H9 (cell line): ENCODE data around the gene STK11IP. TPM values are rescaled to one million over a fixed set of nuclear protein-coding genes. Genes with fewer than 3 reads are reported as not detected.

Experiments
- DNase-seq: peaks from one replicate; pipeline ENCODE4 v3.0.0-alpha.2; 2017
- H2AFZ ChIP-seq: one replicate; pipeline ENCODE4 v1.6.1; 2013; ENCODE audit warnings: mild to moderate bottlenecking, low read length, control low read depth, moderate library complexity
- H2AK5ac ChIP-seq: 2 replicates; pipeline ENCODE4 v1.6.1; 2013; ENCODE audit warnings: low read length, control low read depth, mixed read lengths; ENCODE audit not compliant: insufficient read length
- H2BK120ac ChIP-seq: one replicate; pipeline ENCODE4 v1.6.1; 2013; ENCODE audit warnings: low read depth, mild to moderate bottlenecking, low read length, control low read depth, inconsistent platforms; ENCODE audit not compliant: poor library complexity, severe bottlenecking
- H2BK12ac ChIP-seq: 2 replicates; pipeline ENCODE4 v1.6.1; 2013; ENCODE audit warnings: low read length, control low read depth, mixed read lengths, low read depth; ENCODE audit not compliant: insufficient read length
- H2BK15ac ChIP-seq: 2 replicates; pipeline ENCODE4 v1.6.1; 2013; ENCODE audit warnings: low read depth, low read length, control low read depth
- H2BK20ac ChIP-seq: one replicate; pipeline ENCODE4 v1.6.1; 2013; ENCODE audit warnings: low read depth, mild to moderate bottlenecking, low read length, control low read depth, inconsistent platforms; ENCODE audit not compliant: poor library complexity, severe bottlenecking
- H2BK5ac ChIP-seq: 2 replicates; pipeline ENCODE4 v1.6.1; 2013; ENCODE audit warnings: low read length, control low read depth, mixed read lengths; ENCODE audit not compliant: insufficient read length
- H3K14ac ChIP-seq: 2 replicates; pipeline ENCODE4 v1.6.1; 2013; ENCODE audit warnings: low read length, control low read depth; ENCODE audit not compliant: insufficient read depth
- H3K18ac ChIP-seq: 2 replicates; pipeline ENCODE4 v1.6.1; 2013; ENCODE audit warnings: low read depth, mild to moderate bottlenecking, mixed read lengths, low read length, control low read depth; ENCODE audit not compliant: insufficient read length
- H3K23ac ChIP-seq: 2 replicates; pipeline ENCODE4 v1.6.1; 2013; ENCODE audit warnings: low read length, control low read depth, mixed read lengths, low read depth; ENCODE audit not compliant: insufficient read length
- H3K23me2 ChIP-seq: 2 replicates; pipeline ENCODE4 v1.6.1; 2013; ENCODE audit warnings: low read depth, mild to moderate bottlenecking, mixed read lengths, low read length, control low read depth; ENCODE audit not compliant: insufficient read length, poor library complexity, severe bottlenecking
- H3K27ac ChIP-seq: 2 replicates; pipeline ENCODE4 v1.5.1; 2013; ENCODE audit warnings: low read length, control low read depth, mixed read lengths, low read depth; ENCODE audit not compliant: insufficient read length
- H3K27me3 ChIP-seq: 2 replicates; pipeline ENCODE4 v1.6.1; 2013; ENCODE audit warnings: low read length, control low read depth, inconsistent platforms; ENCODE audit not compliant: insufficient read depth
- H3K4ac ChIP-seq: 2 replicates; pipeline ENCODE4 v1.6.1; 2013; ENCODE audit warnings: low read depth, mild to moderate bottlenecking, control low read depth, inconsistent platforms, low read length, moderate library complexity
- H3K4me1 ChIP-seq: 2 replicates; pipeline ENCODE4 v1.6.1; 2013; ENCODE audit warnings: low read length, control low read depth, inconsistent platforms; ENCODE audit not compliant: insufficient read depth
- H3K4me2 ChIP-seq: 2 replicates; pipeline ENCODE4 v1.6.1; 2013; ENCODE audit warnings: low read length, control low read depth, mixed read lengths; ENCODE audit not compliant: insufficient read length, insufficient read depth
- H3K56ac ChIP-seq: 2 replicates; pipeline ENCODE4 v1.6.1; 2013; ENCODE audit warnings: low read depth, mild to moderate bottlenecking, mixed read lengths, low read length, control low read depth; ENCODE audit not compliant: insufficient read length
- H3K79me1 ChIP-seq: 2 replicates; pipeline ENCODE4 v1.6.1; 2013; ENCODE audit warnings: low read depth, mild to moderate bottlenecking, moderate library complexity, low read length, control low read depth, inconsistent platforms; ENCODE audit not compliant: insufficient read depth, poor library complexity, severe bottlenecking
- H3K79me2 ChIP-seq: 2 replicates; pipeline ENCODE4 v1.6.1; 2013; ENCODE audit warnings: low read length, control low read depth, inconsistent platforms; ENCODE audit not compliant: insufficient read depth
- H3K9ac ChIP-seq: 2 replicates; pipeline ENCODE4 v1.6.1; 2013; ENCODE audit warnings: low read length, control low read depth, mixed read lengths; ENCODE audit not compliant: insufficient read length; ENCODE audit errors: extremely low read depth
- H3K9me3 ChIP-seq: one replicate; pipeline ENCODE4 v1.6.1; 2013; ENCODE audit warnings: low read depth, low read length, inconsistent platforms; ENCODE audit not compliant: control insufficient read depth
- H3T11ph ChIP-seq: one replicate; pipeline ENCODE4 v1.6.1; 2013; ENCODE audit warnings: mild to moderate bottlenecking, low read length, control low read depth, inconsistent platforms
- H4K20me1 ChIP-seq: one replicate; pipeline ENCODE4 v1.6.1; 2013; ENCODE audit not compliant: control insufficient read depth, insufficient read length, insufficient read depth
- H4K5ac ChIP-seq: 2 replicates; pipeline ENCODE4 v1.6.1; 2013; ENCODE audit warnings: low read depth, mild to moderate bottlenecking, mixed read lengths, low read length, control low read depth; ENCODE audit not compliant: insufficient read length
- H4K8ac ChIP-seq: replicated peaks from 2 replicates; pipeline ENCODE4 v1.6.1; 2013; ENCODE audit warnings: low read length, control low read depth, mixed read lengths, low read depth; ENCODE audit not compliant: insufficient read length
- H4K91ac ChIP-seq: 2 replicates; pipeline ENCODE4 v1.6.1; 2013; ENCODE audit warnings: low read depth, mild to moderate bottlenecking, moderate library complexity, mixed read lengths, low read length, control low read depth; ENCODE audit not compliant: insufficient read length
- H3K27ac Mint-ChIP-seq, 3 experiments: 2 replicates in 2 of 3; 3 replicates in 1 of 3; pipeline ENCODE4 v1.8.0; 2020 to 2021; ENCODE audit warnings: mixed read lengths in 3 of 3, mild to moderate bottlenecking in 1 of 3, moderate library complexity in 1 of 3
- H3K27me3 Mint-ChIP-seq: 2 replicates; pipeline ENCODE4 v1.8.0; 2021; ENCODE audit warnings: low read depth, mild to moderate bottlenecking, moderate library complexity, mixed read lengths
- H3K36me3 Mint-ChIP-seq, 3 experiments: 2 replicates in 2 of 3; 3 replicates in 1 of 3; pipeline ENCODE4 v1.8.0; 2020 to 2021; ENCODE audit warnings: low read depth in 3 of 3, mixed read lengths in 3 of 3; ENCODE audit not compliant: insufficient read depth in 1 of 3
- H3K4me1 Mint-ChIP-seq, 2 experiments: 2 replicates each; pipeline ENCODE4 v1.8.0; 2020; ENCODE audit warnings: mixed read lengths in 2 of 2
- H3K4me3 Mint-ChIP-seq, 2 experiments: 2 replicates in 1 of 2; 3 replicates in 1 of 2; pipeline ENCODE4 v1.8.0; 2020 to 2021; ENCODE audit warnings: mild to moderate bottlenecking in 2 of 2, mixed read lengths in 2 of 2, moderate library complexity in 1 of 2
- H3K9me3 Mint-ChIP-seq, 2 experiments: 2 replicates in 1 of 2; 3 replicates in 1 of 2; pipeline ENCODE4 v1.8.0; 2020; ENCODE audit warnings: mild to moderate bottlenecking in 2 of 2, mixed read lengths in 2 of 2, moderate library complexity in 1 of 2
- WGBS: extraction: QIAGEN DNeasy Blood & Tissue Kit; methylation state at CpG from one replicate; pipeline ENCODE4 v1.1.7; 2013; ENCODE audit warnings: missing lambda C conversion rate, low lambda C conversion rate, mixed read lengths; ENCODE audit not compliant: insufficient read length; ENCODE audit errors: extremely low coverage; 5-methylcytosine and 5-hydroxymethylcytosine counted together
- total RNA-seq: library from RNA; stranded (reverse); gene quantifications from 2 replicates; pipeline ENCODE4 v1.2.1, GENCODE V29; 2021
- TF ChIP-seq, protein P1 (sequence below): fragments of 200-600 bp; sonication (generic); conservative IDR thresholded peaks from 3 replicates; pipeline ENCODE4 v1.8.0; 2021; ENCODE audit warnings: antibody characterized with exemption, mild to moderate bottlenecking

The STK11IP gene
- total RNA-seq, 1 experiment from 2014 or later: 31.1 TPM

DNA sequence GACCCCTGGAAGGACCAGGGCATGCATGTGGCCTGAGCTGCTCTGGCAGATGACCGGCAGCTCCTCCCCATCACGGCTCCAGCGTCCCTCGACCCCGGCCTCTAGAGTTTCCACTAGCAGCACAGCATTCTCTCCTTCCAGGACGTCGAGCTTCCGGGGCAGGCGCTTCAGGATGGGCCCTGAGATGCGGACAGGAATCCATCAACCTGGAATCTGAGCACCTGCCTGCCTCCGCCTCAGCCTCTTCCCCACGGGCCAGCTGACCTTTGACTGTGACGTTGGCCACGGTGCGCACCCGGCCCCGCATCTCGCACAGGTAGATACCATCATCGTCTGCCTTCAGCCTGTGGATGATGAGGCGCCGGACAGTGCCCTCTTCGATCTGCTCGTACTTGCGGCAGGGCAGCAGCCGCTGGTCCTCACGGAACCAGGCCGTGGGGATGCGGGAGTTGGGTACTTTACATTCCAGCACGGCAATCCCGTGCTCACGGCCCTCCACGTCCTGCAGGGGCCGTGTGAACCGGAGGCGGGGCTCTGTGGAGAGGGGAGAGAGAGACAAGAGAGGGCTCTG lies 29.8 kb upstream of the STK11IP start:
- no CpG with 5 or more reads among the region's 35 CpGs for WGBS
- peak overlapping the region in 1 of 2 experiments; percentile 53; a peak in 1 of 5 replicates for H3K4me3 Mint-ChIP-seq
- H3K27ac ChIP-seq: no peak overlapping the region

More for the DNA sequence above, 29.8 kb upstream of the STK11IP start:
- Histone ChIP-seq H2BK120ac (no peak overlapping the region), H3K9ac (no peak overlapping the region), H3K18ac (no peak overlapping the region), H4K91ac (no peak overlapping the region), H3T11ph (no peak overlapping the region), H3K4me1 (peaks cover 8% of the 10 kb centered on the region; the same call in 1 of the 2 replicates), H2BK15ac (no peak overlapping the region), H2AFZ (no peak overlapping the region), H3K4ac (no peak overlapping the region; the same call in 1 of the 2 replicates), H3K27me3 (no peaks in the 10 kb centered on the region; the same call in 1 of the 2 replicates), H2BK5ac (no peak overlapping the region), H3K23ac (no peak overlapping the region), H2AK5ac (no peak overlapping the region), H4K5ac (no peak overlapping the region), H3K23me2 (peaks cover 7% of the 10 kb centered on the region), H3K14ac (no peak overlapping the region), H2BK20ac (no peak overlapping the region), H4K8ac (no peak overlapping the region), H3K56ac (no peak overlapping the region), H3K4me2 (no peak overlapping the region), H3K79me1 (no peaks in the 10 kb centered on the region), H4K20me1 (no peaks in the 10 kb centered on the region), H3K79me2 (no peaks in the 10 kb centered on the region), H3K9me3 (no peaks in the 10 kb centered on the region), H2BK12ac (no peak overlapping the region)
- H3K27me3 Mint-ChIP-seq: peaks cover 6% of the 10 kb centered on the region
- peaks cover 61 to 66% of the 10 kb centered on the region in 2 experiments for H3K4me1 Mint-ChIP-seq
- no peaks in the 10 kb centered on the region; a peak in 1 of 5 replicates for H3K9me3 Mint-ChIP-seq
- H3K36me3 Mint-ChIP-seq: peaks cover 46 to 63% (median 61%) of the 10 kb centered on the region in 3 experiments
- DNase-seq: no peak
- peak overlapping the region in 2 of 3 experiments; percentile 34 to 92; a peak in 3 of 7 replicates for H3K27ac Mint-ChIP-seq
- TF ChIP-seq, protein P1, sequence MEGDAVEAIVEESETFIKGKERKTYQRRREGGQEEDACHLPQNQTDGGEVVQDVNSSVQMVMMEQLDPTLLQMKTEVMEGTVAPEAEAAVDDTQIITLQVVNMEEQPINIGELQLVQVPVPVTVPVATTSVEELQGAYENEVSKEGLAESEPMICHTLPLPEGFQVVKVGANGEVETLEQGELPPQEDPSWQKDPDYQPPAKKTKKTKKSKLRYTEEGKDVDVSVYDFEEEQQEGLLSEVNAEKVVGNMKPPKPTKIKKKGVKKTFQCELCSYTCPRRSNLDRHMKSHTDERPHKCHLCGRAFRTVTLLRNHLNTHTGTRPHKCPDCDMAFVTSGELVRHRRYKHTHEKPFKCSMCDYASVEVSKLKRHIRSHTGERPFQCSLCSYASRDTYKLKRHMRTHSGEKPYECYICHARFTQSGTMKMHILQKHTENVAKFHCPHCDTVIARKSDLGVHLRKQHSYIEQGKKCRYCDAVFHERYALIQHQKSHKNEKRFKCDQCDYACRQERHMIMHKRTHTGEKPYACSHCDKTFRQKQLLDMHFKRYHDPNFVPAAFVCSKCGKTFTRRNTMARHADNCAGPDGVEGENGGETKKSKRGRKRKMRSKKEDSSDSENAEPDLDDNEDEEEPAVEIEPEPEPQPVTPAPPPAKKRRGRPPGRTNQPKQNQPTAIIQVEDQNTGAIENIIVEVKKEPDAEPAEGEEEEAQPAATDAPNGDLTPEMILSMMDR: no peak
